Dermis microvascular lymphatic vessel endothelial cell (primary cell): Measurements from ENCODE around the gene HADHA. TPM values are rescaled to one million over a fixed set of nuclear protein-coding genes. Genes with fewer than 3 reads are reported as not detected.

Experiments
- DNase-seq, 2 donors: peaks; one replicate each; pipeline versions ENCODE4 v3.0.0 to v3.0.0-alpha.2; 2010; ENCODE audit warnings: low read depth in 2 of 2
- total RNA-seq: library from RNA; depleted of rRNA; stranded (reverse); fragments of >200 nt; gene quantifications from 2 replicates; pipeline ENCODE4 v1.2.1, GENCODE V29; 2014

The HADHA gene
- total RNA-seq, 1 donor from 2014 or later = 157 TPM

GRCh38 chr2:26144953-26145680 lies 99.3 kb downstream of the HADHA start:
- DNase-seq = peak; percentile 49 to 61

DNA sequence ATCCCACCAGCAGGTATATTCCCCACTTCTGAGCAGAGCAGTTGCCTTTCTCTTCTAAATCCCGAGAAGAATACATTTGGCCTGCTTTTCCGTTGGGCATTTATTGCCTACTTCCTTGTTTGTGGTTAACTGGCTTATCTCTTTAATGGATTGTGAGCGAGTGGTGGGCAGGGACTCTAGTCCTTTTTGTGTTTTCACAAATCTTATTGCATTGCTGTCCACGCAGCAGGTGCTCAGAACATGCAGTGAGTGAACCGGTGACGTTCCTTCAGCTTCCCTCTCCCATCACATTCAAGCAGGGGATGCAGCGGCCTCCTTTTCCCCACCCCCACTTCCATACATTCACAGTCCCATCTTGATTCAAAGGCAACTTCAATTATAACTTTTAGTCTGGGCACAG lies 100.4 kb downstream of the HADHA start:
- no peak for DNase-seq

GRCh38 chr2:26141145-26141769 lies 103.2 kb downstream of the HADHA start:
- DNase-seq = no peak

Other genes starting within 250 kb of the HADHA start
- gene RAB10, start 210.5 kb downstream of the HADHA start, total RNA-seq = 46.2 and 49.9 TPM in 2 replicates
- 0.13 and 0.51 TPM in 2 replicates for gene GAREM2, start 71.5 kb downstream of the HADHA start, total RNA-seq
- gene HADHB, start 307 bp upstream of the HADHA start, total RNA-seq = 117 and 132 TPM in 2 replicates
- gene SELENOI, start 101.5 kb upstream of the HADHA start, total RNA-seq = 10.0 and 16.3 TPM in 2 replicates
- under 0.01 and 0.13 TPM in 2 replicates for gene ADGRF3, start 102.2 kb upstream of the HADHA start, total RNA-seq
- gene DRC1, start 157.3 kb upstream of the HADHA start, total RNA-seq = under 0.01 TPM in 1 of 2 replicates, not detected in the other
- 20.7 and 20.8 TPM in 2 replicates for gene OTOF, start 233.5 kb upstream of the HADHA start, total RNA-seq